ENCODE results near the gene SCLT1. TPM values are rescaled to one million over a fixed set of nuclear protein-coding genes. Genes with fewer than 3 reads are reported as not detected.

The SCLT1 gene
- polyA plus RNA-seq, 1 donor (not counting 4 experiments of a cell fraction or from before 2014, with no cell fraction given): 5.8 TPM

DNA sequence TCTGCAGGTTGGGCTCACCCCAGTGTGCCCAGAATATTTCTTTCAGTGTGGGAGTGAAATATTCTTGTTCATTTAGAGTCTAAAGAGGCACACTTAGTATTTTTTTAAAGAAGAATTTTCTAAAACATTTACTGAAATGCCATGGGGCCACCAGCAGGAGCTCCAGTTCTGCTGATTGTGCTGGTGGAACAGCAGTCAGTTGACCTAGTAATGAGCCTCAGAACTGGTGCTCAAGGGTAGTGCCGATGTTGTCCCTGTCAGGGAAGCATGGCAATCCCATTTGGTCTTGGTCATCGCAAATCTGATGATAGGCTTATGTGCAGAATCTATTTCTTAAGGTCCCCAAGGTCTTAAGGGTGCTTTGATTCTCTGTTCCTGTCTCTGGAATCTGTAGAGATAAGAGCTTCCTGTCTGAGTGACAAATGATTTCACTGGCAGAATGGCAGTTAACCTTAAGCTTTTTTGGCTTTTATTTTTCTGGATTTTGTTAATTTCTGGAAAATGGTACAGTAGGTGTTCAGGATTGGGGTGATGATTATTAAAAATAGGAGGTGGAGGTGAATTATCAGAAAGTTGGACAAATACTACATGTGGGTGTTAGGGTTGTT, 252.5 kb downstream of the SCLT1 start:
- no peak overlapping the region for H3K27ac ChIP-seq (ENCODE audit: control insufficient read depth, insufficient read depth, low read length)
- H2AFZ ChIP-seq (ENCODE audit: control insufficient read depth, low read length): no peak overlapping the region
- no peak overlapping the region for H3K4me3 ChIP-seq (ENCODE audit: control insufficient read depth in 2 of 3, extremely low read depth in 1 of 3, insufficient read depth in 2 of 3, low read depth in 1 of 3, low read length in 3 of 3)
- no peak for DNase-seq (ENCODE audit: low read depth, low spot score)
- H3K79me2 ChIP-seq (ENCODE audit: control insufficient read depth, insufficient read depth, low read length): peaks cover 2% of the 10 kb centered on the region
- H3K36me3 ChIP-seq (ENCODE audit: control insufficient read depth in 2 of 2, extremely low read depth in 1 of 2, insufficient read depth in 2 of 2, low read length in 2 of 2): no peaks in the 10 kb centered on the region
- TF ChIP-seq, protein P1, sequence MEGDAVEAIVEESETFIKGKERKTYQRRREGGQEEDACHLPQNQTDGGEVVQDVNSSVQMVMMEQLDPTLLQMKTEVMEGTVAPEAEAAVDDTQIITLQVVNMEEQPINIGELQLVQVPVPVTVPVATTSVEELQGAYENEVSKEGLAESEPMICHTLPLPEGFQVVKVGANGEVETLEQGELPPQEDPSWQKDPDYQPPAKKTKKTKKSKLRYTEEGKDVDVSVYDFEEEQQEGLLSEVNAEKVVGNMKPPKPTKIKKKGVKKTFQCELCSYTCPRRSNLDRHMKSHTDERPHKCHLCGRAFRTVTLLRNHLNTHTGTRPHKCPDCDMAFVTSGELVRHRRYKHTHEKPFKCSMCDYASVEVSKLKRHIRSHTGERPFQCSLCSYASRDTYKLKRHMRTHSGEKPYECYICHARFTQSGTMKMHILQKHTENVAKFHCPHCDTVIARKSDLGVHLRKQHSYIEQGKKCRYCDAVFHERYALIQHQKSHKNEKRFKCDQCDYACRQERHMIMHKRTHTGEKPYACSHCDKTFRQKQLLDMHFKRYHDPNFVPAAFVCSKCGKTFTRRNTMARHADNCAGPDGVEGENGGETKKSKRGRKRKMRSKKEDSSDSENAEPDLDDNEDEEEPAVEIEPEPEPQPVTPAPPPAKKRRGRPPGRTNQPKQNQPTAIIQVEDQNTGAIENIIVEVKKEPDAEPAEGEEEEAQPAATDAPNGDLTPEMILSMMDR (optimal IDR thresholded peaks at IDR 0.05 in 1 of 3, IDR thresholded peaks at IDR 0.05 in 1 of 3, conservative IDR thresholded peaks at IDR 0.05 in 1 of 3; ENCODE audit: extremely low read depth in 1 of 3, insufficient read depth in 2 of 3, low read length in 3 of 3): no peak
- no peak for TF ChIP-seq EZH2 (IDR thresholded peaks at IDR 0.05; ENCODE audit: low read length)
- no peak overlapping the region for H3K4me2 ChIP-seq (ENCODE audit: control insufficient read depth, extremely low read depth, insufficient read depth, low read depth, low read length)
- no peaks in the 10 kb centered on the region for H3K9me3 ChIP-seq (ENCODE audit: control insufficient read depth, low read depth, low read length)
- H3K27me3 ChIP-seq (ENCODE audit: control insufficient read depth, extremely low read depth, insufficient read depth, low read length): no peaks in the 10 kb centered on the region
- no peaks in the 10 kb centered on the region for H4K20me1 ChIP-seq (ENCODE audit: control insufficient read depth, extremely low read depth, insufficient read depth, low read length)
- dilution Hi-C loops (cut with MboI; ENCODE audit: extremely low pct_ligation_motif_present, low sequenced_read_pairs): no loop called here
- H3K4me1 ChIP-seq (ENCODE audit: control insufficient read depth, extremely low read depth, insufficient read depth, low read length): no peaks in the 10 kb centered on the region
- FAIRE-seq: no peak
- H3K9me1 ChIP-seq (ENCODE audit: control insufficient read depth, extremely low read depth, insufficient read depth, low read length): no peaks in the 10 kb centered on the region
- no peak overlapping the region for H3K9ac ChIP-seq (ENCODE audit: control insufficient read depth, extremely low read depth, insufficient read depth, low read length)

DNA sequence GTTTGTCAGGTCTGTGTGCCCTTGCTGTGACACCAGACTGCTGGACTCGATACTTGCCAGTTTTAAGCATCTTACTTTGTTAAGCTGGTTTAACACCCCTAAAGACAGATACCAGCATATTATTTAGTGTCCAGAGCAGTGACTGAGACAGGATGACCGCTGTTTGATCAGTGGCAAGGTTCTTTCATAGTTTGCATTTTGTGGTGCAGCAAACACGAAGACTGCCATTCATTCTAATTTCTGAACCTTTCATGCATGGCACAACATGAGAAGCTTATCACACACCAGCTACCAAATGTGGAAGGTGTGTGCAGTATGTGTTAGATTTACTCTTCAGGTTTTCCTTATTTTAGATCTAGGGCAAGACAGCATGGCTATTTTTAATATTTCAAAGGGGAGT, 255.7 kb downstream of the SCLT1 start:
- DNase-seq (ENCODE audit: low read depth, low spot score) (no peak), FAIRE-seq (no peak)
- Histone ChIP-seq H3K27ac (ENCODE audit: control insufficient read depth, insufficient read depth, low read length) (no peak overlapping the region), H3K4me3 (ENCODE audit: control insufficient read depth in 2 of 3, extremely low read depth in 1 of 3, insufficient read depth in 2 of 3, low read depth in 1 of 3, low read length in 3 of 3) (no peak overlapping the region), H3K79me2 (ENCODE audit: control insufficient read depth, insufficient read depth, low read length) (peaks cover 2% of the 10 kb centered on the region), H4K20me1 (ENCODE audit: control insufficient read depth, extremely low read depth, insufficient read depth, low read length) (no peaks in the 10 kb centered on the region), H3K36me3 (ENCODE audit: control insufficient read depth in 2 of 2, extremely low read depth in 1 of 2, insufficient read depth in 2 of 2, low read length in 2 of 2) (no peaks in the 10 kb centered on the region), H3K4me2 (ENCODE audit: control insufficient read depth, extremely low read depth, insufficient read depth, low read depth, low read length) (no peak overlapping the region), H3K27me3 (ENCODE audit: control insufficient read depth, extremely low read depth, insufficient read depth, low read length) (no peaks in the 10 kb centered on the region), H3K9me3 (ENCODE audit: control insufficient read depth, low read depth, low read length) (no peaks in the 10 kb centered on the region), H2AFZ (ENCODE audit: control insufficient read depth, low read length) (no peak overlapping the region), H3K9me1 (ENCODE audit: control insufficient read depth, extremely low read depth, insufficient read depth, low read length) (no peaks in the 10 kb centered on the region), H3K9ac (ENCODE audit: control insufficient read depth, extremely low read depth, insufficient read depth, low read length) (no peak overlapping the region), H3K4me1 (ENCODE audit: control insufficient read depth, extremely low read depth, insufficient read depth, low read length) (no peaks in the 10 kb centered on the region)
- no peak for TF ChIP-seq EZH2 (IDR thresholded peaks at IDR 0.05; ENCODE audit: low read length)
- TF ChIP-seq, protein P1 (optimal IDR thresholded peaks at IDR 0.05 in 1 of 3, IDR thresholded peaks at IDR 0.05 in 1 of 3, conservative IDR thresholded peaks at IDR 0.05 in 1 of 3; ENCODE audit: extremely low read depth in 1 of 3, insufficient read depth in 2 of 3, low read length in 3 of 3): no peak
- dilution Hi-C loops (cut with MboI; ENCODE audit: extremely low pct_ligation_motif_present, low sequenced_read_pairs): no loop called here

Measured in keratinocyte (primary cell).